Right renal cortex interstitium (tissue), 3 donors: ENCODE data around the gene ZNF799. TPM values are rescaled to one million over a fixed set of nuclear protein-coding genes. Genes with fewer than 3 reads are reported as not detected.
"Not testable (repeated sequence)": the region's sequence is repeated elsewhere in the genome, so short reads cannot be mapped to it uniquely, and the experiment has no call there.

Experiments
- DNase-seq, 3 donors: peaks; one replicate each; pipeline ENCODE4 v3.0.0-alpha.2; 2013; ENCODE audit warnings: low read depth in 3 of 3, low spot score in 2 of 3
- polyA plus RNA-seq, 3 donors: library from polyadenylated mRNA; unstranded; fragments of 120-200 nt; gene quantifications; one replicate each; pipeline ENCODE4 v1.2.1, GENCODE V29; 2013; ENCODE audit not compliant: insufficient read length in 3 of 3

The ZNF799 gene
- polyA plus RNA-seq: 1 to 10 TPM; 8.2 to 9.3 (median 8.7) TPM

GRCh38 chr19:12400633-12401502 is at the start of gene ZNF799:
Gene ZNF799 (minus strand): TSS chr19:12401271. CDS start chr19:12401070, 201 bp downstream.
- peak; percentile 82 to 87 (median 86) for DNase-seq

DNA sequence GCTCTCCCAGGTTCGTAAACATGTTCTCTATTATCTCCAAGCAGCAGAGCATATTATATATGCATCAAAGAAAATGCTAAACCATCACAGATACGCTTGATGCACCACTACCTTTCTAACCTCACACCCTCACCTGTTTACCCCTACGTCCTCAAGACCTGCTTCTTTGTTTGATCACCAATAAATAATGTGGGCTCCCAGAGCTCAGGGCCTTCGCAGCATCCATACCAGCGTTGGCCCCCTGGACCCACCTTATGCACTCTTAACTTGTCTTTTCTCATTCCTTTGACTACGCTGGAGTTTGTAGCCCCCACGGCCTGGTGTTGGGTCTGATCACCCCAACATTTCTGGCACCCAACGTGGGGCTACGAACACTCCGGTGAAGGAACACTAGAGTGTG is 49.8 kb upstream of the ZNF799 start:
- DNase-seq: no peak

DNA sequence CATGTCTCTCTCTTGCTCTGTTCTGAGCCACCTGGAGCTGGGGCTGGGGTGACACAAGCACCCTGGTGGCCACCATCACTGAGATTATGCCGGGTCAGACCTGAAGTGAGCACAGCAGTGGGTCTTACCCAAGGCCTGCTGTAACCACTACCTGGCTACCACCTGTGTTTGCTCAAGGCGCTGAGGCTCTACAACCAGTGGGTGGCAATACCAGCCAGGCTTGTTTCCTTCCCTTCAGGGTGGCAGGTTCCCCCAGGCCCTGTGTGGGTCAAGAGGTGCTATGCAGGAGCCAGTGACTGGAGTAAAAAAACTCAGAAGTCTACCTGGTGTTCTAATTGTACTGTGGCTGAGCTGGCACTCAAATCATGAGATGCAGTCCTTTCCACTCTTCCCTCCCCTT is 47.7 kb upstream of the ZNF799 start:
- no peak for DNase-seq

GRCh38 chr19:12440541-12441316 is 39.7 kb upstream of the ZNF799 start, which contains the start of gene ZNF443:
Gene ZNF443 (minus strand): TSS chr19:12441021. CDS start chr19:12440914, 107 bp downstream.
- DNase-seq: peak; percentile 90 to 97 (median 97)

- DNase-seq: peak in 1 of 3 donors; percentile 15
Measured at GRCh38 chr19:12439686-12440540, 38.8 kb upstream of the ZNF799 start.

DNA sequence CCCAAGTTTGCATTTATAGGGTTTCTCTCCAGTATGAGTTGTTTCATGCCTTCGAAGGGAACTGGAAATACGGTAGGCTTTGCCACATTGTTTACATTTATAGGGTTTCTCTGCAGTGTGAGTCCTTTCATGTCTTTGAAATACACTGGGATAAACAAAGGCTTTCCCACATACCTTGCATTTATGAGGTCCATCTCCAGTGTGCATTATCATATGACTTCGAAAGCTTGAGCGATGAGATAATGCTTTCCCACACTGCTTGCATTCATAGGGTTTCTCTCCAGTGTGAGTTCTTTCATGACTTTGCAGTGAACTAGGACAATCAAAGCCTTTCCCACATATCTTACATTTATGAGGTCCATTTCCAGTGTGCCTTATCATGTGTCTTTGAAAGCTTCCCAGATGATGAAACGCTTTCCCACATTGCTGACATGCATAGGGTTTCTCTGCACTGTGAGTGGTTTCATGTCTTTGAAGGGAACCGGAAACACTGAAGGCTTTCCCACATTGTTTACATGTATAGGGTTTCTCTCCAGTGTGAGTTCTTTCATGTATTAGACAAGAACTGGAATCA is 29.7 kb upstream of the ZNF799 start:
- DNase-seq: not testable (repeated sequence)

- DNase-seq: no peak
Measured at GRCh38 chr19:12425888-12426274, 24.8 kb upstream of the ZNF799 start.

DNA sequence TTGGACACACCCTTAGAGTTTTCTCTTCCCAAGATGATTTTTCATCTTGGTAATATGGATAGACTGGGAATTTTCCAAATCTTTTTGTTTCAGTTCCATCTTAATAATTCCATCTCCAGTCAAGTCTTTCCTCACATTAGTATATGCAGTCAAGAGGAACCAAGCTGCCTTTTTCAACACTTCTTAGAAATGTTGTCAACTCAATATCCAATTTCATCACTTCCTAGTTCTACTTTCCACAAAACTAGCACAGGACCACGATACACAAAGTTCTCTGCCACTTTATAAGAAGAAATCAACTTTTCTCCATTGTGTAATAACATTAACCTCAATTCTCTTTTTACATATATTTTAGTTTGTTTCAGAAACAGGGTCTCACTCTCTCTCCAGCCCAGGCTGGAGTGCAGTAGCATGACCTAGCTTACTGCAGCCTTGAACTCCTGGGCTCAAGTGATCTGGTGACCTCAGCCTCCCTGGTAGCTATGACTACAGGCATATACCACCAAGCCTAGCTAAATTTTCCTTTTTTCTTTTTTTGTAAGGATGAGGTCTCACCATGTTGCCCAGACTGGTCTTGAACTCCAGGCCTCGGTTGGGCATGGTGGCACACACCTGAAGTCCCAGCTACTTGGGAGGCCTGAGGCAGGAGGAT is 24.3 kb upstream of the ZNF799 start:
- no peak for DNase-seq

DNA sequence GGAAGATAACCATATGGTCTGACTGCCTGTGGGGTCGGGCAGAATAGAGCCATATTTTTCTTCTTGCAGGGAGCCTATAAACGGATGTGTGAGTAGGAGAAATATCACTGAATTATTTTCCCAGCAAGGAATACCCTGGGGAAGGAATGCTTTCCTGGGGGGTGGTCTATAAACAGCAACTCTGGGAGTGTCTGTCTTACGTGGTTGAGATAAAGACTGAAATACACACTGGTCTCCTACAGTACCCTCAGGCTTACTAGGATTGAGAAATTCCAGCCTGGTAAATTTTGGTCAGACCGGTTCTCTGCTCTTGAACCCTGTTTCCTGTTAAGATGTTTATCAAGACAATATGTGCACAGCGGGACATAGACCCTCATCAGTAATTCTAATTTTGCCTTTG is 16.2 kb upstream of the ZNF799 start:
- DNase-seq: not testable (repeated sequence)

DNA sequence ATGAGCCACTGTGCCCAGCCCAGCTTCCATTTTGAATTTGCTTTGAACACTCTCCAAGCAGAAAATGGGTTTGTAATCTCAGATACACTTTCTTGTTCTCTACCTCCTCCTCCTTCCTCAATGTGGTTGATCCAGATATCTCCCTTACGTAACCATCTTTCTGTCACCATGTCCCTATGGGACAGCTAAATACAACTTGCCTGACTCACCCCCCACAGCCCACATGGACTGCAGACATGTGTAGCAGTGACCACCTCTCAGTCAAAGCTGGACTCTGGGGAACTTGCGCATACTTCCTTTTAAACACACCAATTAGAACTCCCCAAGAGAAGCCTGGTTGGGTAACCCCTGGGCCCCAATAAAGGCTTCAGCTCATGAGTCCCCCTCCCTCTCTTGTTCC is 10.8 kb upstream of the ZNF799 start:
- DNase-seq: no peak

- DNase-seq: peak in 1 of 3 donors; percentile 9
Measured at GRCh38 chr19:12399901-12400632, 1.0 kb downstream of the ZNF799 start.

DNA sequence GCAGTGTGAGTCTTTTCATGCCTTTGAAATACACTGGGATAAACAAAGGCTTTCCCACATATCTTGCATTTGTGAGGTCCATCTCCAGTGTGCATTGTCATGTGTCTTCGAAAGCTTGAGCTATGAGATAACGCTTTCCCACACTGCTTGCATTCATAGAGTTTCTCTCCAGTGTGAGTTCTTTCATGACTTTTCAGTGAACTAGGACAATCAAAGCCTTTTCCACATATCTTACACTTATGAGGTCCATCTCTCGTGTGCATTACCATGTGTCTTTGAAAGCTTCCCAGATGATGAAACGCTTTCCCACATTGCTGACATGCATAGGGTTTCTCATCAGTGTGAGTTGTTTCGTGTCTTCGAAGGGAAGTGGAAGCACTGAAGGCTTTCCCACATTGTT is 9.9 kb downstream of the ZNF799 start:
- not testable (repeated sequence) for DNase-seq

DNA sequence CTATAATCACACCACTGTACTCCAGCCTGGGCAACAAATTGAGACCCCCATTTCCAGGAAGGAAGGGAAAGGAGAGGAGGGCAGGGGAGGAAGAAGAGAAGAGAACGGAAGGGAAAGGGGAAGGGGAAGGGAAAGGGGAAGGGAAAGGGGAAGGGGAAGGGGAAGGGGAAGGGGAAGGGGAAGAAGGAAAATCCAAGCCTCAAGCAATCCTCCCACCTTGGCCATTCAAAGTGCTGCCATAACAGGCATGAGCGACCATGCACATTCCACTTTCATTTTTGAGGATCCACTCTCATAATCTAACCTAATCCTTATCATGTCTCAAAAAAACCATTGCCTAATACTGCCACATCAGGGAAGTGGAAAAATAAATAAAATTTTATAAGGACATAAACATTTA is 14.7 kb downstream of the ZNF799 start:
- not testable (repeated sequence) for DNase-seq

GRCh38 chr19:12380444-12380737 is 20.7 kb downstream of the ZNF799 start:
- no peak for DNase-seq

DNA sequence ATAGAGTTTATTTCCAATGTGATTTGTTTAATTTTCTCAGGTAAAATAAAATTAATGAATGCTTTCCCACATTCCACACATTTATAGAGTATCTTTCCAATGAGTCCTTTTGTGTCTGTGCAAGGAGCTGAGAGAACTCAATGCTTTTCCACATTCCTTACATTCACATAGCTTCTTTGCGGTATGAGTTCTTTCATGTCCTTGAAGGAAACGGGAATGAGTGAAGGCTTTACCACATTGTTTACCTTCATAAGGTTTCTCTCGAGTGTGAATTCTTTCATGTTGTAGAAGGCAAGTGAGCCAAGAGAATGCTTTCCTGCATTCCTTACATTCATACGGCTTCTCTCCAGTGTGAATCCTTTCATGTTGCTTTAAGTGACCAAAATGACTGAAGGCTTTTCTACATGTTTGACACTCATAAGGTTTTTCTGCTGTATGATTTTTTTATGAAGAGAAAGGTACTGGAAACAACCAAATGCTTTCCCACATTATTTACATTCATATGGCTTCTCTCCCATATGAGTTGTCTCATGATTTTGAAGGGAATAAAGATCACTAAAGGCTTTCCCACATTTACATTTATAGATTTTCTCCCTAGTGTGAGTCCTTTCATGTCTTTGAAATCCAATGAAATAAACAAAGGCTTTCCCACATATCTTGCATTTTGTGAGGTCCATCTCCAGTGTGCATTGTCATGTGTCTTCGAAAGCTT is 21.2 kb downstream of the ZNF799 start:
- DNase-seq: no peak

DNA sequence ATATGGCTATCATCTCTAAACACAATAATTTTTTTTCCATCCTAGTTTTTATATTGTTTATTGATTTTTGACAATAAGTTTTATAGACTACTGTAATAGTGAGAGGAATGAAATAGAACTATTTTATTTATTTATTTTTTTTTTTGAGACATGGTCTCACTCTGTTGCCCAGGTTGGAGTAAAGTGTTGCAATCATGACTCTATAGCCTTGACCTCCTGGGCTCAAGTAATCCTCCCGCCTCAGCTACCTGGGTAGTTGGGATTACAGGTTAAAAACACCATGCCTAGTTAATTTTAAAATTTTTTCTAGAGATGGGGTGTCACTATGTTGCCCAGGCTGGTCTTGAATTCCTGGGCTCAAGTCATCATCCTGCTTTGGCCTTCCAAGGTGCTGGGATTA is 27.0 kb downstream of the ZNF799 start:
- no peak for DNase-seq

DNA sequence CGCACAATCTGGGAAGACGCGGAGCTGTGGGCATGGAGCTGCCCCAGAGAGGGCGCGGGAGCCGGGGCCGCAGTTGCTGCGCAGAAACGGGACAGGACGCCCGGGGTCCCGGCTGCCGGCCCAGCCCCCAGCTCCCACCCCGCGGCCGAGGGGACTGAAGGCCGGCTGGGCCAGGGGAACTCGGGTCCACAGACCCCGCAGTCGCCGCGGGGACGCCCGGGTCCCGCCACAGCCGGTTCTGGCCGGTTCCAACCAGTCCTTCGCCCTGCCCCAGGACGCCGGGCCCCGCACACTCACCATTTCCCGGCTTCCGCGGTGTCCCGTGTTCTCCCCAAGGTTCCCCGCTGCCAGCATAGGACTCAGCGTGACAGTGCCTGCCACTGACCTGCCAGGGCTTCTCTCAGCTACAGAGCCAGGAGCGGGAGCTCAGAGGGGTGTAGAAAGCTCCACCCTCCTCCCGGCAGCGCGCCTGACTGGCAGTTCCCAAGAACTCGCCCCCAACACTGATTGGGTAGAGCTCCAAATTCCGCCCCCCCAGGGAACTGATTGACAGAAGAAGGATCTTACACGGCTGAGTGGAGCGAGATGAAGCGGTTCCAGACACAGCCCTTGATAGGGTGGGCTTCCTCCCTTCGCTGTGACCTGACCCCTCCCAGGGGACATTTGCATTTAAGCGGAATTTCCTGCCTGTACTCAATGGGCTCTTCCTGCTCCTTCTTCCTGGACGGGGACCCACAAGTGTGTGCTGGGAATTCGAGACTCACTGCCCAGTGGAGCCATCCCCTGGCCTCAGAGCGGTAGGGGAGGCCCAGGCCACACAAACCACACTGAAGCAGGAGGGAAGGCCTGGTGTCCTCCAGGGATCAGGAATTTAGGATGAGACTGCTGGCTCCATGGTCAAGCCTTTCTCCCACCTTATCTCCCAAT is 35.6 kb downstream of the ZNF799 start, which contains the start of gene ZNF442:
Gene ZNF442, minus strand, starts transcription at position 448 of the 927 bp plus-strand sequence. CDS start 2,052 bp downstream, outside the sequence.
- peak; percentile 94 to 97 (median 96) for DNase-seq
